ENCODE data around the gene KIAA2012.

GRCh38 chr2:202127687-202128331 is 54.8 kb downstream of the KIAA2012 start:
- TF ChIP-seq CEBPB (IDR thresholded peaks at IDR 0.05): no peak
- TF ChIP-seq EGR1 (IDR thresholded peaks at IDR 0.05): no peak
- no peak for TF ChIP-seq EP300 (IDR thresholded peaks at IDR 0.05; ENCODE audit: borderline replicate concordance)
- TF ChIP-seq TCF12 (IDR thresholded peaks at IDR 0.05; ENCODE audit: low read depth): no peak
- TF ChIP-seq MAX (IDR thresholded peaks at IDR 0.05): no peak
- no peak for TF ChIP-seq TEAD4 (IDR thresholded peaks at IDR 0.05)
- no peak for TF ChIP-seq RAD21 (IDR thresholded peaks at IDR 0.05; ENCODE audit: low read depth)
- TF ChIP-seq REST (IDR thresholded peaks at IDR 0.05; ENCODE audit: low read depth): no peak
- no peak for TF ChIP-seq USF1 (IDR thresholded peaks at IDR 0.05)
- TF ChIP-seq TAF1 (IDR thresholded peaks at IDR 0.05; ENCODE audit: low read depth): no peak
